Suprapubic skin (tissue), 4 donors: Measurements from ENCODE around the gene CUL2. TPM values are rescaled to one million over a fixed set of nuclear protein-coding genes. Genes with fewer than 3 reads are reported as not detected.
A peak's percentile ranks its signal among the peaks of the same experiment; 100 is the strongest.

ENCODE experiments used
- DNase-seq, 2 donors: peaks; one replicate each; pipeline ENCODE4 v3.0.0-alpha.2; 2019; ENCODE audit warnings: low spot score in 2 of 2
- H3K27ac ChIP-seq: fragments of 200-600 bp; sonication (generic); one replicate; pipeline ENCODE4 v1.5.1; 2019
- H3K27me3 ChIP-seq: fragments of 200-600 bp; sonication (generic); one replicate; pipeline ENCODE4 v1.5.1; 2019
- H3K36me3 ChIP-seq: fragments of 200-600 bp; sonication (generic); one replicate; pipeline ENCODE4 v1.5.1; 2019
- H3K4me1 ChIP-seq: fragments of 200-600 bp; sonication (generic); one replicate; pipeline ENCODE4 v1.5.1; 2019
- H3K4me3 ChIP-seq: fragments of 200-600 bp; sonication (generic); one replicate; pipeline ENCODE4 v1.5.1; 2019; ENCODE audit warnings: mild to moderate bottlenecking
- H3K9me3 ChIP-seq: fragments of 200-600 bp; sonication (generic); one replicate; pipeline ENCODE4 v1.5.1; 2019
- CTCF ChIP-seq, 2 donors: fragments of 200-600 bp in 1 of 2; fragments of 450-650 bp in 1 of 2; sonication (generic) in 1 of 2; IDR thresholded peaks; one replicate each; pipeline ENCODE4 v1.5.1; 2016 to 2019; ENCODE audit warnings: antibody characterized with exemption in 2 of 2, mild to moderate bottlenecking in 1 of 2, moderate library complexity in 1 of 2
- EP300 ChIP-seq: sonication (generic); formaldehyde crosslinking; IDR thresholded peaks from one replicate; pipeline ENCODE4 v1.6.1; 2017; ENCODE audit warnings: antibody characterized with exemption
- POLR2A ChIP-seq, 2 donors: fragments of 450-650 bp; IDR thresholded peaks; one replicate each; pipeline ENCODE4 v1.6.1; 2017; ENCODE audit warnings: antibody characterized with exemption in 2 of 2, mild to moderate bottlenecking in 2 of 2, moderate library complexity in 2 of 2
- POLR2AphosphoS5 ChIP-seq, 3 donors: sonication (generic); formaldehyde crosslinking; IDR thresholded peaks; one replicate each; pipeline ENCODE4 v1.6.1; 2017; ENCODE audit warnings: antibody characterized with exemption in 3 of 3
- WGBS: methylation state at CpG from one replicate; pipeline ENCODE4 v1.1.5; 2018; 5-methylcytosine and 5-hydroxymethylcytosine counted together
- total RNA-seq, 4 donors: library from RNA; depleted of rRNA; stranded (reverse); fragments of >200 nt; gene quantifications; one replicate each; pipeline ENCODE4 v1.1.0, GENCODE V29; 2016

CUL2 gene
- total RNA-seq, 4 donors from 2014 or later: 15.7 to 23.1 (median 18.4) TPM

DNA sequence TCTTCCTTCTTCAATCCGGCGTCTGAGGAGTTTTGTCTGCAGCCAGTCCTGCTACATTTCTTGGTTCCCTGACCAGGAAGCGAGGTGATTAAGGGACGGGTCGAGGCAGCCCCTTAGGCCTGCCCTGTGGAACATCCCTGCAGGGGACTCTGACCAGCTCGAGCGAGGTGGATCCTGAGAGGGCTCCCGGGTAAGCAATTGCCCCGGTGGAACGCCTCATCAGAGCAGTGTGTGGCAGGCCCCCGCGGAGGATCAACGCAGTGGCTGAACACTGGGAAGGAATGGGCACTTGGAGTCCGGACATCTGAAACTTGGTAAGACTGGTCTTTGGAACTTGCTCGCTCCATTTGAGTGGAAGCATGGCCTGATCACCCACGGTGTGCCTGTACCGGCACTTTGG, 121.0 kb downstream of the CUL2 start:
- Histone ChIP-seq H3K4me3 (no peak overlapping the region), H3K36me3 (no peaks in the 10 kb centered on the region), H3K27ac (no peak overlapping the region), H3K27me3 (no peaks in the 10 kb centered on the region), H3K9me3 (no peaks in the 10 kb centered on the region), H3K4me1 (peaks cover 28% of the 10 kb centered on the region)
- 95% methylated on average over 17 of the region's 17 CpGs for WGBS
- TF ChIP-seq EP300: no peak
- no peak for TF ChIP-seq POLR2A (IDR thresholded peaks at IDR 0.05)
- no peak for TF ChIP-seq CTCF (IDR thresholded peaks at IDR 0.05)
- no peak for TF ChIP-seq POLR2AphosphoS5 (IDR thresholded peaks at IDR 0.05)
- no peak for DNase-seq

DNA sequence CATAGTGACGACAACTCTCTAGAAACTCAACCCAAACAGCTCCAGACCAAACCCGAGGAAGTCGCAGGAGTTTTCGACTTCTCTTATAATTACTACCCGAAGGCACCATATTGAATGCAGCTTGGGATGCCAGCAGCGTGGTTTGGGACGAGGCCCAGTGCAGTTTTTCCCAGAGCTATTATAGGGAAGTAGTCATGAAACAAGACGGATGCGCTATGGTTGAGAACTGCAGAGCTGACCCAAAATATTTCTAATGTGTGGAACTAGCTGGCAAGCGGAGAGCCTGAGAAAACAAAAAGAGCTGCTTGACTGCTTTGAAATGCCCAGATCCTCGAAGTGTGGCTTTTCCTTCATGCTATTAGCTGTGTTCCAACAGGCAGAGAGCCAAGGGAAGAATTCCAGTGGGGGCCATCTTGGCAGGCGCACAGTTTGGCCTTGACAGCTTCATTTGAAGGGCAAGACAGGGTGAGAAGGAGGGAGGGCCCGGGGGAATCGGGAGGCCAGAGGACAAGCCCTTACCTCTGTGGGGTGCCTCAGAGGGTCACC, 122.7 kb downstream of the CUL2 start:
- no peak for DNase-seq
- Histone ChIP-seq H3K9me3 (no peaks in the 10 kb centered on the region), H3K36me3 (no peaks in the 10 kb centered on the region), H3K4me1 (peaks cover 15% of the 10 kb centered on the region), H3K27me3 (no peaks in the 10 kb centered on the region), H3K4me3 (no peak overlapping the region), H3K27ac (peak overlapping the region; percentile 19)
- no peak for TF ChIP-seq CTCF (IDR thresholded peaks at IDR 0.05)
- TF ChIP-seq EP300: no peak
- TF ChIP-seq POLR2A (IDR thresholded peaks at IDR 0.05): no peak
- no peak for TF ChIP-seq POLR2AphosphoS5 (IDR thresholded peaks at IDR 0.05)
- WGBS: 37% methylated on average over 14 of the region's 14 CpGs

- Histone ChIP-seq H3K4me1 (peaks cover 8% of the 10 kb centered on the region), H3K4me3 (no peak overlapping the region), H3K27me3 (no peaks in the 10 kb centered on the region), H3K27ac (no peak overlapping the region), H3K36me3 (no peaks in the 10 kb centered on the region), H3K9me3 (no peaks in the 10 kb centered on the region)
- 89% methylated on average over 5 of the region's 5 CpGs for WGBS
- no peak for DNase-seq
- TF ChIP-seq POLR2A (IDR thresholded peaks at IDR 0.05) (no peak), CTCF (IDR thresholded peaks at IDR 0.05) (no peak), EP300 (no peak), POLR2AphosphoS5 (IDR thresholded peaks at IDR 0.05) (no peak)
Observed at GRCh38 chr10:34966451-34966850, 123.7 kb downstream of the CUL2 start.

DNA sequence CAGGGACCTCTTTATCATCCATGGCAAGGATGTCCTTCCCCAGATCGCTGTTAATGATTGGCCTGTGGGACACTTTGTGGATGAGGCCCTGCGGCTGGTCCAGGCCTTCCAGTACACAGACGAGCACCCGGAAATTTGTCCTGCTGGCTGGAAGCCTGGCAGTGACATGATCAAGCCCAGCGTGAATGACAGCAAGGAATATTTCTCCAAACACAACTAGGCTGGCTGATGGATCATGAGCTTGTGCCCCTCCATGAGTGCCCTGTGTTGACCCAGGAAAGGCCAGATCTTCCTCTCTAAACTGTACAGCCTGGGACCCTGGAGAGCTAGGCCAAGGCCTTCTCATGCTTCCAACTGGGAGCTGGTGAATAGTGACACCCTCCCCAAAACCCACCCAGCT, 124.1 kb downstream of the CUL2 start:
- Histone ChIP-seq H3K27ac (no peak overlapping the region), H3K36me3 (no peaks in the 10 kb centered on the region), H3K4me3 (no peak overlapping the region), H3K4me1 (peaks cover 7% of the 10 kb centered on the region), H3K27me3 (no peaks in the 10 kb centered on the region), H3K9me3 (no peaks in the 10 kb centered on the region)
- 91% methylated on average over 4 of the region's 5 CpGs for WGBS
- TF ChIP-seq EP300 (no peak), POLR2A (IDR thresholded peaks at IDR 0.05) (no peak), CTCF (IDR thresholded peaks at IDR 0.05) (no peak), POLR2AphosphoS5 (IDR thresholded peaks at IDR 0.05) (no peak)
- no peak for DNase-seq

DNA sequence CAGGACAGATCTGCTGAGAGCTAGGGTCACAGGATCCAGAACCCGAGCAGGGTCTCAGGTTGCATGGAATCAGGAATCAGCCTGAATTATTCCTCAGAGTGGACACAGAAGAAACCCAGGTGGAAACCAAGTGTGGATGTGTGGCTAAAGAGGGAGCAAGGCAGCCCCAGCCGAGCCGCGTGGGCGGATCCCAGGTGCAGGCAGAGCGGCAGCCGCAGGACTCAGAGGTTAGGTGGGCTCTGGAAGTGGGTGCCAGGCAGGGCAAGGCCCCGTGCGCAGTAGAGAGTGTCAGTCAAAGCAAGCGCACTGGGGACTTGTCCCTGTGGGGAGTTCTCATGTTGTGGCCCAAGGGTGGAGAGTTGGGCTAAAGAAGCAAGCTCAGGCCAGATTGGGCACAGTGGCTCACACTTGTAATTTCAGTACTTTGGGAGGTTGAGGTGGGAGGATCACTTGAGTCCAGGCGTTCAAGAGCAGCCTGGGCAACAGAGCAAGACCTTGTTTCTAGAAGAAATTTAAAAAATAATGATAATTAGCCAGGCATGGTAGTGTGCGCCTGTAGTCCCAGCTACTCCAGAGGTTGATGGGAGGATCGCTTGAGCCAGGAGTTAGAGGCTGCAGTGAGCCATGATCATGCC, 125.9 kb downstream of the CUL2 start:
- no peaks in the 10 kb centered on the region for H3K27me3 ChIP-seq
- DNase-seq: no peak
- H3K4me1 ChIP-seq: peaks cover 7% of the 10 kb centered on the region
- 92% methylated on average over 13 of the region's 13 CpGs for WGBS
- H3K36me3 ChIP-seq: no peaks in the 10 kb centered on the region
- H3K9me3 ChIP-seq: no peaks in the 10 kb centered on the region
- H3K27ac ChIP-seq: no peak overlapping the region
- no peak for TF ChIP-seq EP300
- no peak for TF ChIP-seq CTCF (IDR thresholded peaks at IDR 0.05)
- no peak for TF ChIP-seq POLR2A (IDR thresholded peaks at IDR 0.05)
- TF ChIP-seq POLR2AphosphoS5 (IDR thresholded peaks at IDR 0.05): no peak
- H3K4me3 ChIP-seq: no peak overlapping the region
